Measurements from ENCODE around the gene APOC4. TPM values are rescaled to one million over a fixed set of nuclear protein-coding genes. Genes with fewer than 3 reads are reported as not detected.

APOC4 gene
- total RNA-seq, 1 experiment from 2014 or later = not detected

GRCh38 chr19:44951179-44952159, 9.4 kb downstream of the APOC4 start:
- DNase-seq (peak; percentile 71), ATAC-seq (peak; percentile 49)
- ChIA-PET CTCF (no interaction called here), POLR2A (ENCODE audit: unreplicated experiment) (no interaction called here)
- H3K27me3 ChIP-seq (ENCODE audit: low read length) = no peaks in the 10 kb centered on the region
- peaks cover 4% of the 10 kb centered on the region; the same call in 1 of the 2 replicates for H3K4me1 ChIP-seq (ENCODE audit: insufficient read depth, low read length)
- H3K4me2 ChIP-seq (ENCODE audit: low read length) = peak overlapping the region; percentile 66
- H3K9ac ChIP-seq (ENCODE audit: low read length) = no peak overlapping the region
- H3K9me2 ChIP-seq (replicated peaks; ENCODE audit: low read length) = no peaks in the 10 kb centered on the region
- peak overlapping the region; percentile 4; the same call in 1 of the 2 replicates for H3K4me3 ChIP-seq (ENCODE audit: low read length)
- H2AFZ ChIP-seq (ENCODE audit: low read length) = peak overlapping the region; percentile 71
- H3K36me3 ChIP-seq (ENCODE audit: low read depth, low read length) = no peaks in the 10 kb centered on the region
- intact Hi-C loops (cut with micrococcal nuclease) = loop anchor here (2.0 kb wide), 1 partner anchor 41 kb away; no protein-coding TSS in a partner anchor
- no peaks in the 10 kb centered on the region for H3F3A ChIP-seq (ENCODE audit: low read length, unreplicated experiment)
- H3K79me2 ChIP-seq (ENCODE audit: low read length) = peaks cover 13% of the 10 kb centered on the region
- no TSS peak for BruUV-seq (replicated peaks)
- TF ChIP-seq EZH2 (IDR thresholded peaks at IDR 0.05; ENCODE audit: low read length, unreplicated experiment) (no peak), CTCF (conservative IDR thresholded peaks at IDR 0.05; ENCODE audit: low read depth, low read length) (peak; percentile 86)
- no peak overlapping the region for H3K27ac ChIP-seq (ENCODE audit: low read length)
- 0 out of 2 replicates have a peak, but pooled peaks cover 5% of the 10 kb centered on the region for H4K20me1 ChIP-seq (ENCODE audit: low read length)
- no peaks in the 10 kb centered on the region for H3K9me3 ChIP-seq (ENCODE audit: low read length)

- peaks cover 11% of the 10 kb centered on the region; the same call in 1 of the 2 replicates for H3K4me1 ChIP-seq (ENCODE audit: insufficient read depth, low read length)
- peak overlapping the region; percentile 92 for H3K27ac ChIP-seq (ENCODE audit: low read length)
- no peaks in the 10 kb centered on the region for H3K9me3 ChIP-seq (ENCODE audit: low read length)
- DNase-seq = no peak
- peaks cover 41% of the 10 kb centered on the region for H3K79me2 ChIP-seq (ENCODE audit: low read length)
- H4K20me1 ChIP-seq (ENCODE audit: low read length) = peaks cover 22% of the 10 kb centered on the region; the same call in 1 of the 2 replicates
- intact Hi-C loops (cut with micrococcal nuclease) = no loop called here
- TF ChIP-seq EZH2phosphoT487 (IDR thresholded peaks at IDR 0.05; ENCODE audit: borderline replicate concordance, low read length) = no peak
- TF ChIP-seq EZH2 (IDR thresholded peaks at IDR 0.05; ENCODE audit: low read length, unreplicated experiment) = no peak
- TF ChIP-seq CTCF (conservative IDR thresholded peaks at IDR 0.05; ENCODE audit: low read depth, low read length) = no peak
- peak overlapping the region; percentile 95 for H3K4me3 ChIP-seq (ENCODE audit: low read length)
- no peak for ATAC-seq
- no peaks in the 10 kb centered on the region for H3K27me3 ChIP-seq (ENCODE audit: low read length)
- POLR2A ChIA-PET (ENCODE audit: unreplicated experiment) = no interaction called here
- no peaks in the 10 kb centered on the region for H3K36me3 ChIP-seq (ENCODE audit: low read depth, low read length)
- CTCF ChIA-PET = no interaction called here
- H3F3A ChIP-seq (ENCODE audit: low read length, unreplicated experiment) = no peaks in the 10 kb centered on the region
- H3K9me2 ChIP-seq (replicated peaks; ENCODE audit: low read length) = no peaks in the 10 kb centered on the region
- peak overlapping the region; percentile 98 for H2AFZ ChIP-seq (ENCODE audit: low read length)
- peak overlapping the region; percentile 99 for H3K4me2 ChIP-seq (ENCODE audit: low read length)
- peak overlapping the region; percentile 97 for H3K9ac ChIP-seq (ENCODE audit: low read length)
- BruUV-seq (replicated peaks) = no TSS peak
These were observed 12.2 kb downstream of the APOC4 start for GRCh38 chr19:44954278-44954648.
